ENCODE measurements around the gene PDCD1LG2. TPM values are rescaled to one million over a fixed set of nuclear protein-coding genes. Genes with fewer than 3 reads are reported as not detected.
A peak's percentile ranks its signal among the peaks of the same experiment; 100 is the strongest.

The PDCD1LG2 gene
- total RNA-seq, 4 donors from 2014 or later = 2.5 to 4.2 (median 2.9) TPM

DNA sequence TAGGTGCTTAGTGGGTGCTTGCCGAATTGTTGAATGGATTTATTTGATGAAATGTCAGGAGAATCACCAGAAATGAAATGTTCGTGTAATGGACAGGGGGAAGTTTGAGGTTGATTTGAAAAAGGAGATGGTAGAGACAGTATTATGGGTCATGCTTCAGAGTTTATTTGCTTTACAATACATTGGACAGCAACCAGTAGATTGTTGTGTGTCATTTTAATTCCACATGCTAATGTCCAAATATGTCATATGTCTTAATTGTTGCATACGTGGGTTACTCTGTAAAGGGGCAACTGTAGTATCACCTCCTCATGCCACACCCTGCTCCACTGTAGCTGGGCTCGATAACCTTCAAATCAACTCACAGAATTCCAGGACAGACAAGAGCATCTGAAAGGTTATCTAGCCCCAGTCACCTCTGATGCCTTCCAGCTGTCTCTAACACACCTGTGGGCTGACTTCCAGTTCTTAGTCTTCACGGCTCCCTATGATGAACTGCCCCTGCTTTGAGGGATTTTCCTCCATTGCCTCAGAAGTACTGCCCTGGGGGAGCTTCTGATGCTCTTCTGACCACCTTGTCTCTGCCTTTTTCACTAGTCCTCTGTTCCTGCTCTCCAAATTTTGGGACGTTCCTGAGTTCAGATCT lies 1.7 kb downstream of the PDCD1LG2 start:
- H3K27me3 ChIP-seq = no peaks in the 10 kb centered on the region
- no peak for TF ChIP-seq POLR2AphosphoS5 (IDR thresholded peaks at IDR 0.05)
- TF ChIP-seq EP300 (IDR thresholded peaks at IDR 0.05) = no peak
- no peak for TF ChIP-seq POLR2A (IDR thresholded peaks at IDR 0.05; ENCODE audit: low read depth)
- TF ChIP-seq CTCF (IDR thresholded peaks at IDR 0.05) = no peak
- H3K4me3 ChIP-seq = peak overlapping the region in 1 of 4 donors; percentile 34
- intact Hi-C loops (cut with DNase I) = no loop called here
- no peak overlapping the region for H3K27ac ChIP-seq (replicated peaks in 1 of 4)
- peaks cover 8 to 25% (median 13%) of the 10 kb centered on the region in 4 donors for H3K4me1 ChIP-seq
- 72% methylated on average over 6 of the region's 6 CpGs for WGBS
- DNase-seq (ENCODE audit: extremely low spot score) = no peak
- H3K36me3 ChIP-seq = no peaks in the 10 kb centered on the region
- no peaks in the 10 kb centered on the region for H3K9me3 ChIP-seq

DNA sequence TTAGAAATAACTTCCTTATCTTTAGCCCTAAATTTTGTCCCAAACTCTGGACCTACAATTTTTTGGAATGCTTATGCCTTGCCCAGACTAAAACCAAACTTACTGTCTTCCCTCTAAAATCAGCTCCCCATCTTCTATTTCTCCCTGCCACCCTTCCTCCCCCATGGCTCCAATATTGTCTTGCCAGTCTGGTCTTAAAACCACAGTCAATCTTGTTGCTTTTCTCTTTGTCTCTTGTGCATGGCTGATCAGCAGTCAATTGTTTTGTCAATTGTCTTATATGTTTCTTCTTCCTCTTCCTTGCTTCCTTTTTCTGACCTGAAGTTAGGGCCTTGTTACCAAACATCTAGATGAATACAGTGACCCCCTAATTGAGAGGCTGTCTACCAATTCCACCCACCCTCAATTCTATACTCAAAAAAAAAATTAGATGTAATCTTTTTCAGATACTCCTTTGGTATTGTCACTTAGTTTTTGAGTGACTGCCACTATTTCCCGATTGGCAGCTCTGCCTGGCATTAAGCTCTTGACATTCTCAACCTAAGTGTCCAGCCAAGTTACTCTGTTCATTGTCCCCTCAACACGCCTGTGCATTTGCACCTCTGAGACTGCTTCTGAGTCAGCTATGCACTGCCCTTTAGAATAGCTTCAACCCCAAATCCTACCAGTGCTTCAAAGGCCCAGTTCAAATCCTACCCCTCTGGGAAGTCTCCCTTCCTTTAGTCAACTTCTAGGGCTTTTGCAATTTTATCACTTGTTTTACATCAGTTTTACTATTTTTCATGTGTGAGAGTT lies 2.5 kb downstream of the PDCD1LG2 start:
- DNase-seq (ENCODE audit: extremely low spot score) = no peak
- H3K36me3 ChIP-seq = no peaks in the 10 kb centered on the region
- no peak overlapping the region for H3K4me3 ChIP-seq
- no peaks in the 10 kb centered on the region for H3K9me3 ChIP-seq
- no peak overlapping the region for H3K27ac ChIP-seq (replicated peaks in 1 of 4)
- WGBS = 90% methylated on average over 2 of the region's 2 CpGs
- no peaks in the 10 kb centered on the region for H3K27me3 ChIP-seq
- peaks cover 11 to 33% (median 19%) of the 10 kb centered on the region in 4 donors for H3K4me1 ChIP-seq
- no peak for TF ChIP-seq POLR2AphosphoS5 (IDR thresholded peaks at IDR 0.05)
- no peak for TF ChIP-seq POLR2A (IDR thresholded peaks at IDR 0.05; ENCODE audit: low read depth)
- TF ChIP-seq CTCF (IDR thresholded peaks at IDR 0.05) = no peak
- TF ChIP-seq EP300 (IDR thresholded peaks at IDR 0.05) = no peak
- intact Hi-C loops (cut with DNase I) = no loop called here

- Histone ChIP-seq H3K36me3 (no peaks in the 10 kb centered on the region), H3K27me3 (no peaks in the 10 kb centered on the region), H3K9me3 (no peaks in the 10 kb centered on the region), H3K27ac (replicated peaks in 1 of 4) (no peak overlapping the region), H3K4me1 (peaks cover 21 to 44% (median 29%) of the 10 kb centered on the region in 4 donors), H3K4me3 (no peak overlapping the region)
- TF ChIP-seq POLR2AphosphoS5 (IDR thresholded peaks at IDR 0.05) = no peak
- no peak for TF ChIP-seq POLR2A (IDR thresholded peaks at IDR 0.05; ENCODE audit: low read depth)
- no peak for TF ChIP-seq CTCF (IDR thresholded peaks at IDR 0.05)
- TF ChIP-seq EP300 (IDR thresholded peaks at IDR 0.05) = no peak
- intact Hi-C loops (cut with DNase I) = no loop called here
- DNase-seq (ENCODE audit: extremely low spot score) = no peak
- 92% methylated on average over 2 of the region's 2 CpGs for WGBS
Measured at GRCh38 chr9:5513966-5514616, 3.8 kb downstream of the PDCD1LG2 start.

- DNase-seq (ENCODE audit: extremely low spot score) = no peak
- intact Hi-C loops (cut with DNase I) = no loop called here
- no peak overlapping the region for H3K4me3 ChIP-seq
Measured at GRCh38 chr9:5514617-5515260, 4.4 kb downstream of the PDCD1LG2 start.

More at GRCh38 chr9:5514617-5515260, 4.4 kb downstream of the PDCD1LG2 start:
- H3K36me3 ChIP-seq = no peaks in the 10 kb centered on the region
- TF ChIP-seq CTCF (IDR thresholded peaks at IDR 0.05) = no peak
- no peak for TF ChIP-seq EP300 (IDR thresholded peaks at IDR 0.05)
- no peak for TF ChIP-seq POLR2A (IDR thresholded peaks at IDR 0.05; ENCODE audit: low read depth)
- no peak for TF ChIP-seq POLR2AphosphoS5 (IDR thresholded peaks at IDR 0.05)
- H3K4me1 ChIP-seq = peaks cover 15 to 38% (median 24%) of the 10 kb centered on the region in 4 donors
- no peaks in the 10 kb centered on the region for H3K27me3 ChIP-seq
- no peak overlapping the region for H3K27ac ChIP-seq (replicated peaks in 1 of 4)
- H3K9me3 ChIP-seq = no peaks in the 10 kb centered on the region
- WGBS = 90% methylated on average over 6 of the region's 6 CpGs

Data from esophagus muscularis mucosa (tissue), 4 donors.